ENCODE measurements around the gene PTPRM.

DNA sequence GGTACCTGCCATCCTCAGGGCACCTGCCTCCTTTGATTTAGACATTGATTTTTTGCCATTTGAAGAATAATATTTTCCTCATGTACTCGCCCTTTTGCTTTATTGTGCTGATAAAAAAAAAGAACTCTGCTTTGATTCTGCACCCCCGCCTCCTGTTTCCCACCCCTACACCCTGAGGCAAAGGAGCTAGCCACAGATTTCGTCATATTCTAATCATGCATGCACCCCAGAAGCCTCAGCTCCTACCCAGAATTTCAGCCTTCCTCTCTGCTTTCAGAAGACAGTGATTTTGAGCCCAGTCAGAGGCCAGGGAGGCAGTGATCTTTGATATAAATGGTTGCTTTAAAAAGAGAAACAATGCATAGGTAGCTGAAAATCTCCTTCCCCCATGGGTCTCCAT, 329.0 kb downstream of the PTPRM start:
- TF ChIP-seq, protein P1, sequence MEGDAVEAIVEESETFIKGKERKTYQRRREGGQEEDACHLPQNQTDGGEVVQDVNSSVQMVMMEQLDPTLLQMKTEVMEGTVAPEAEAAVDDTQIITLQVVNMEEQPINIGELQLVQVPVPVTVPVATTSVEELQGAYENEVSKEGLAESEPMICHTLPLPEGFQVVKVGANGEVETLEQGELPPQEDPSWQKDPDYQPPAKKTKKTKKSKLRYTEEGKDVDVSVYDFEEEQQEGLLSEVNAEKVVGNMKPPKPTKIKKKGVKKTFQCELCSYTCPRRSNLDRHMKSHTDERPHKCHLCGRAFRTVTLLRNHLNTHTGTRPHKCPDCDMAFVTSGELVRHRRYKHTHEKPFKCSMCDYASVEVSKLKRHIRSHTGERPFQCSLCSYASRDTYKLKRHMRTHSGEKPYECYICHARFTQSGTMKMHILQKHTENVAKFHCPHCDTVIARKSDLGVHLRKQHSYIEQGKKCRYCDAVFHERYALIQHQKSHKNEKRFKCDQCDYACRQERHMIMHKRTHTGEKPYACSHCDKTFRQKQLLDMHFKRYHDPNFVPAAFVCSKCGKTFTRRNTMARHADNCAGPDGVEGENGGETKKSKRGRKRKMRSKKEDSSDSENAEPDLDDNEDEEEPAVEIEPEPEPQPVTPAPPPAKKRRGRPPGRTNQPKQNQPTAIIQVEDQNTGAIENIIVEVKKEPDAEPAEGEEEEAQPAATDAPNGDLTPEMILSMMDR (IDR thresholded peaks at IDR 0.05), result no peak
- TF ChIP-seq EZH2phosphoT487 (IDR thresholded peaks at IDR 0.05), result no peak
- no peak for TF ChIP-seq EZH2 (IDR thresholded peaks at IDR 0.05)

All from neural progenitor cell (in vitro differentiated cells).